Tibial nerve (tissue), 3 donors: ENCODE results near the gene IGFALS.

Experiments
- CTCF ChIP-seq, 5 experiments: fragments of 200-600 bp in 3 of 5; fragments of 450-650 bp in 2 of 5; sonication (generic) in 3 of 5; IDR thresholded peaks; one replicate each; pipeline ENCODE4 v1.5.1; 2016 to 2019; ENCODE audit warnings: antibody characterized with exemption in 5 of 5, mild to moderate bottlenecking in 3 of 5, moderate library complexity in 2 of 5
- POLR2A ChIP-seq, 2 donors: fragments of 450-650 bp; IDR thresholded peaks; one replicate each; pipeline ENCODE4 v1.6.1; 2017; ENCODE audit warnings: antibody characterized with exemption in 2 of 2, mild to moderate bottlenecking in 2 of 2, moderate library complexity in 2 of 2

GRCh38 chr16:1779234-1779701 lies 14.2 kb downstream of the IGFALS start:
- TF ChIP-seq CTCF (IDR thresholded peaks at IDR 0.05) (no peak), POLR2A (IDR thresholded peaks at IDR 0.05) (no peak)
